IPS-NIHi7 (cell line): ENCODE results near the gene TUBGCP2.
"Not testable (repeated sequence)": the region's sequence is repeated elsewhere in the genome, so short reads cannot be mapped to it uniquely, and the experiment has no call there.

Experiments
- DNase-seq: peaks from one replicate; pipeline ENCODE4 v3.0.0; 2012; ENCODE audit warnings: mixed read lengths; ENCODE audit errors: extremely low spot score

Gene TUBGCP2

GRCh38 chr10:133249094-133249780 is 59.4 kb downstream of the TUBGCP2 start:
- DNase-seq, result no peak

GRCh38 chr10:133248334-133248715 is 60.3 kb downstream of the TUBGCP2 start:
- no peak for DNase-seq

GRCh38 chr10:133247681-133248333 is 60.9 kb downstream of the TUBGCP2 start:
- no peak for DNase-seq

GRCh38 chr10:133246236-133246626 is 62.4 kb downstream of the TUBGCP2 start:
- DNase-seq, result no peak

GRCh38 chr10:133245439-133246235 is 63.0 kb downstream of the TUBGCP2 start:
- no peak for DNase-seq

- no peak for DNase-seq
Measured at GRCh38 chr10:133243593-133243992, 65.1 kb downstream of the TUBGCP2 start.

GRCh38 chr10:133242611-133243356 is 65.9 kb downstream of the TUBGCP2 start:
- no peak for DNase-seq

- no peak for DNase-seq
Measured at GRCh38 chr10:133241501-133242205, 67.0 kb downstream of the TUBGCP2 start.

GRCh38 chr10:133239990-133240389 is 68.7 kb downstream of the TUBGCP2 start:
- no peak for DNase-seq

- no peak for DNase-seq
Measured at GRCh38 chr10:133238466-133238804, 70.2 kb downstream of the TUBGCP2 start.

GRCh38 chr10:133237588-133238465 is 70.8 kb downstream of the TUBGCP2 start, which contains the start of gene VENTX:
VENTX (plus strand) TSS chr10:133237855; CDS start chr10:133237915, 60 bp downstream.
- DNase-seq, result peak; percentile 76

- no peak for DNase-seq
Measured at GRCh38 chr10:133237241-133237587, 71.5 kb downstream of the TUBGCP2 start.

GRCh38 chr10:133236401-133237240 is 72.1 kb downstream of the TUBGCP2 start:
- DNase-seq, result no peak

GRCh38 chr10:133235932-133236331 is 72.7 kb downstream of the TUBGCP2 start:
- no peak for DNase-seq

GRCh38 chr10:133235265-133235855 is 73.3 kb downstream of the TUBGCP2 start:
- DNase-seq, result no peak

GRCh38 chr10:133234796-133235195 is 73.9 kb downstream of the TUBGCP2 start:
- DNase-seq, result not testable (repeated sequence)

- no peak for DNase-seq
Measured at GRCh38 chr10:133231946-133232574, 76.6 kb downstream of the TUBGCP2 start.

- no peak for DNase-seq
Measured at GRCh38 chr10:133231244-133231945, 77.3 kb downstream of the TUBGCP2 start.
